CD4-positive, alpha-beta T cell treated with Interleukin-4 for 1 hour (primary cell): ENCODE data around the gene STOX1.
A peak's percentile ranks its signal among the peaks of the same experiment; 100 is the strongest.
"Not testable (repeated sequence)": the region's sequence is repeated elsewhere in the genome, so short reads cannot be mapped to it uniquely, and the experiment has no call there.

ENCODE experiments used
- DNase-seq, 2 donors: peaks; one replicate each; pipeline ENCODE4 v3.0.0-alpha.2; 2020 to 2022

STOX1 gene

GRCh38 chr10:68826764-68827591 lies at the start of gene STOX1:
TSS of gene STOX1 (plus strand) at chr10:68827531. CDS start at chr10:68827624, 93 bp downstream.
- DNase-seq: peak; percentile 43 to 46

- DNase-seq: no peak
Observed at GRCh38 chr10:68781613-68782574, 45.4 kb upstream of the STOX1 start.

- DNase-seq: no peak
Observed at GRCh38 chr10:68784476-68784875, 42.9 kb upstream of the STOX1 start.

- no peak for DNase-seq
Observed at GRCh38 chr10:68787813-68788212, 39.5 kb upstream of the STOX1 start.

GRCh38 chr10:68790476-68790875 lies 36.9 kb upstream of the STOX1 start:
- DNase-seq: no peak

GRCh38 chr10:68792115-68792514 lies 35.2 kb upstream of the STOX1 start:
- no peak for DNase-seq

- DNase-seq: no peak
Observed at GRCh38 chr10:68795886-68796532, 31.3 kb upstream of the STOX1 start.

- DNase-seq: no peak
Observed at GRCh38 chr10:68796605-68797004, 30.7 kb upstream of the STOX1 start.

- DNase-seq: no peak
Observed at GRCh38 chr10:68800211-68800610, 27.1 kb upstream of the STOX1 start.

GRCh38 chr10:68804692-68805091 lies 22.6 kb upstream of the STOX1 start:
- DNase-seq: no peak

GRCh38 chr10:68810830-68811229 lies 16.5 kb upstream of the STOX1 start:
- DNase-seq: not testable (repeated sequence)

GRCh38 chr10:68811314-68812009 lies 15.9 kb upstream of the STOX1 start:
- no peak for DNase-seq

GRCh38 chr10:68812420-68812819 lies 14.9 kb upstream of the STOX1 start:
- no peak for DNase-seq

- no peak for DNase-seq
Observed at GRCh38 chr10:68813559-68813958, 13.8 kb upstream of the STOX1 start.

- no peak for DNase-seq
Observed at GRCh38 chr10:68816796-68817412, 10.4 kb upstream of the STOX1 start.

GRCh38 chr10:68820359-68820758 lies 7.0 kb upstream of the STOX1 start:
- DNase-seq: not testable (repeated sequence)

- not testable (repeated sequence) for DNase-seq
Observed at GRCh38 chr10:68822626-68823025, 4.7 kb upstream of the STOX1 start.

- not testable (repeated sequence) for DNase-seq
Observed at GRCh38 chr10:68827592-68827959, 245 bp downstream of the STOX1 start.

GRCh38 chr10:68828083-68828601 lies 811 bp downstream of the STOX1 start:
- DNase-seq: not testable (repeated sequence)

- DNase-seq: no peak
Observed at GRCh38 chr10:68828833-68829232, 1.5 kb downstream of the STOX1 start.

- no peak for DNase-seq
Observed at GRCh38 chr10:68829521-68829920, 2.2 kb downstream of the STOX1 start.

- no peak for DNase-seq
Observed at GRCh38 chr10:68829952-68830351, 2.6 kb downstream of the STOX1 start.
